Measurements from ENCODE around the gene AKR7A3. TPM values are rescaled to one million over a fixed set of nuclear protein-coding genes. Genes with fewer than 3 reads are reported as not detected.
"Not testable (repeated sequence)": the region's sequence is repeated elsewhere in the genome, so short reads cannot be mapped to it uniquely, and the experiment has no call there.

Gene AKR7A3
- total RNA-seq: 1.8 and 2.5 TPM in 2 replicates

- intact Hi-C loops (cut with micrococcal nuclease); H3K4me1 Mint-ChIP-seq; H3K9me3 Mint-ChIP-seq; H3K36me3 Mint-ChIP-seq (ENCODE audit: low read depth): not testable (repeated sequence)
- peaks cover 10% of the 10 kb centered on the region for H3K27me3 Mint-ChIP-seq
- peak within 1 kb of the TSS; percentile 12 for H3K27ac Mint-ChIP-seq
- peak within 1 kb of the TSS; percentile 43 for H3K4me3 Mint-ChIP-seq
- peak; percentile 85 for DNase-seq
These were observed at the start of gene AKR7A3 for GRCh38 chr1:19288324-19289241. TSS of gene AKR7A3 (minus strand) at chr1:19288770. CDS start at chr1:19288709, 61 bp downstream.

DNA sequence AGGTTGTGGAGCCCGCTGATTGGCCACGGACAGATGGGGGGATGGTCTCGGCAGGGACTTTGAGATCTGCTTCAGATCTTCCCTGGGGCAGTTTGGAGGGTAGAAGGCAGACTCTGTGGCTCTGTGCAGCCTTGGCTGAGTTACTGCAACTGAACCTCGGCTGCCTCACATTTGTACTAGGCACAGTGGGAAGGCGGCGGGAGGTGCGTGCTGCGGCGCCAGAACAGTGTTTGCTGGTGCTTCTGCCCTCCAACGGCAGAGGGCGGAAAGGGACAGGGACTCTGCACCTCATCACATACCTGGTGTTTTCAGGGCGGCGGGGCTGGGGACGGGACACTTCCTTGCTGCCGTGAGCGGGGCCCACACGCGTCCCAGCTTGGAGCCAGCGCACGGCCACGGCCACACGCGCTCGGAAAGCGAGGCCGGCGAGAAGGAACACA is 49.8 kb upstream of the AKR7A3 start:
- Mint-ChIP-seq H3K27ac (no peak overlapping the region), H3K9me3 (no peaks in the 10 kb centered on the region), H3K27me3 (no peaks in the 10 kb centered on the region), H3K4me1 (peaks cover 17% of the 10 kb centered on the region), H3K36me3 (ENCODE audit: low read depth) (peaks cover 26% of the 10 kb centered on the region), H3K4me3 (no peak overlapping the region)
- intact Hi-C loops (cut with micrococcal nuclease): no loop called here
- DNase-seq: no peak

DNA sequence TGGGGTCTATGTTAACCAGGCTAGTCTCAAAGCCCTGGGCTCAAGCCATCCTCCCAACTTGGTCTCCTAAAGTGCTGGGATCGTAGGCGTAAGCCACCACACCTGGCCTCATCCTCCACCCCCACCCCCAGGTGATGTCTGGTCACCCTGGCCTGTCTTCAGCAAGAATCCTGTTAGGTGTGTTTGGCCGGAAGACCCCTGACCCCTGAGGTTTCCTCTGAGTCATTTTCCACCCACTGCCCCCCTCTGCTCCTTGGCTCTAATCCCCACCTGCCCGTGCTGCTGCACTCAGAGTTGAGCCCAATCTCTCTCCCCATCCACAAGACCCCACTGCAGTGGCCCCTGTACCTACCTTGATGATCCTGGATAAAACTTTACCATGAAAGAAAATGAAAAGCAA is 48.7 kb upstream of the AKR7A3 start:
- H3K27me3 Mint-ChIP-seq: no peaks in the 10 kb centered on the region
- H3K36me3 Mint-ChIP-seq (ENCODE audit: low read depth): peaks cover 22% of the 10 kb centered on the region
- H3K27ac Mint-ChIP-seq: peak overlapping the region; percentile 30
- H3K9me3 Mint-ChIP-seq: no peaks in the 10 kb centered on the region
- H3K4me3 Mint-ChIP-seq: no peak overlapping the region
- peaks cover 17% of the 10 kb centered on the region for H3K4me1 Mint-ChIP-seq
- no peak for DNase-seq
- intact Hi-C loops (cut with micrococcal nuclease): no loop called here

GRCh38 chr1:19336543-19336942 is 48.0 kb upstream of the AKR7A3 start:
- no peak for DNase-seq
- Mint-ChIP-seq H3K4me3 (no peak overlapping the region), H3K9me3 (no peaks in the 10 kb centered on the region), H3K27ac (peak overlapping the region; percentile 86), H3K27me3 (no peaks in the 10 kb centered on the region), H3K36me3 (ENCODE audit: low read depth) (peaks cover 18% of the 10 kb centered on the region), H3K4me1 (peaks cover 17% of the 10 kb centered on the region)
- intact Hi-C loops (cut with micrococcal nuclease): no loop called here

DNA sequence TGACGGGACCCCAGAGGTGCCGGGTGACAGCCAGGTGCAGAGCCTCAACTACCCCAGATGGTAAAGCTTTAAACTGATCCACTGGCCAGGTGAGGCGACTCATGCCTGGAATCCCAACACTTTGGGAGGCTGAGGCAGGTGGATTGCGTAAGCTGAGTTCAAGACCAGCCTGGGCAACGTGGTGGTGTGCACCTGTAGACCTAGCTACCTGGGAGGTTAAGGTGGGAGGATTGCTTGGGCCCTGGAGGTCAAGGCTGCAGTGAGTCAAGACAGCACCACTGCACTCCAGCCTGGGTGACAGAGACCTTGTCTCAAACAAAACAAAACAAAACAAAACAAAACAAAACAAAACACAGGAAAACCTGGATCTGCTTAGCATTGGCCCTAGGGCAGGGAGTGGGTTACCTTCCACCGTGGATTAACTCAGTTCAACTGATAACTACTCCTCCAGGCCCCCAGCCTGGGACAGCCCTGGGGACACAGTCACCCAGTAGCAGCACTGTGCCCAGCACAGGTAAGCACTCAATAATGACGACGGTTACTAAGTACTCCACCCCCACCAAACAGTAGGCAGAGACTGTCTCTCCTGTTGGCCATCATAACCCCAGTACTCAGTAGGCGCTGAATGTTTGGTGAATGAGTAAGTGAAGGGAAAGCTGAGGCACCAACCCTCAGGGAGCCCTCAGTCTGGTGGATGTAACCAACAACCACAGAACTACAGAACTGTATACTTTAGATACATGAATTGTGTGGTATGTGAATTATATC is 45.2 kb upstream of the AKR7A3 start:
- no peak overlapping the region for H3K4me3 Mint-ChIP-seq
- no peaks in the 10 kb centered on the region for H3K9me3 Mint-ChIP-seq
- intact Hi-C loops (cut with micrococcal nuclease): no loop called here
- H3K27ac Mint-ChIP-seq: no peak overlapping the region
- peaks cover 14% of the 10 kb centered on the region for H3K4me1 Mint-ChIP-seq
- no peak for DNase-seq
- no peaks in the 10 kb centered on the region for H3K27me3 Mint-ChIP-seq
- peaks cover 7% of the 10 kb centered on the region for H3K36me3 Mint-ChIP-seq (ENCODE audit: low read depth)

- no peak for DNase-seq
- no peaks in the 10 kb centered on the region for H3K9me3 Mint-ChIP-seq
- intact Hi-C loops (cut with micrococcal nuclease): no loop called here
- no peak overlapping the region for H3K4me3 Mint-ChIP-seq
- no peaks in the 10 kb centered on the region for H3K27me3 Mint-ChIP-seq
- peaks cover under 1% of the 10 kb centered on the region for H3K36me3 Mint-ChIP-seq (ENCODE audit: low read depth)
- H3K27ac Mint-ChIP-seq: no peak overlapping the region
- peaks cover 14% of the 10 kb centered on the region for H3K4me1 Mint-ChIP-seq
These were observed 44.3 kb upstream of the AKR7A3 start for GRCh38 chr1:19332832-19333231.

GRCh38 chr1:19331262-19331878 is 42.8 kb upstream of the AKR7A3 start:
- Mint-ChIP-seq H3K27me3 (no peaks in the 10 kb centered on the region), H3K4me1 (peaks cover 4% of the 10 kb centered on the region), H3K36me3 (ENCODE audit: low read depth) (no peaks in the 10 kb centered on the region), H3K9me3 (no peaks in the 10 kb centered on the region), H3K27ac (no peak overlapping the region), H3K4me3 (no peak overlapping the region)
- DNase-seq: no peak
- intact Hi-C loops (cut with micrococcal nuclease): no loop called here

DNA sequence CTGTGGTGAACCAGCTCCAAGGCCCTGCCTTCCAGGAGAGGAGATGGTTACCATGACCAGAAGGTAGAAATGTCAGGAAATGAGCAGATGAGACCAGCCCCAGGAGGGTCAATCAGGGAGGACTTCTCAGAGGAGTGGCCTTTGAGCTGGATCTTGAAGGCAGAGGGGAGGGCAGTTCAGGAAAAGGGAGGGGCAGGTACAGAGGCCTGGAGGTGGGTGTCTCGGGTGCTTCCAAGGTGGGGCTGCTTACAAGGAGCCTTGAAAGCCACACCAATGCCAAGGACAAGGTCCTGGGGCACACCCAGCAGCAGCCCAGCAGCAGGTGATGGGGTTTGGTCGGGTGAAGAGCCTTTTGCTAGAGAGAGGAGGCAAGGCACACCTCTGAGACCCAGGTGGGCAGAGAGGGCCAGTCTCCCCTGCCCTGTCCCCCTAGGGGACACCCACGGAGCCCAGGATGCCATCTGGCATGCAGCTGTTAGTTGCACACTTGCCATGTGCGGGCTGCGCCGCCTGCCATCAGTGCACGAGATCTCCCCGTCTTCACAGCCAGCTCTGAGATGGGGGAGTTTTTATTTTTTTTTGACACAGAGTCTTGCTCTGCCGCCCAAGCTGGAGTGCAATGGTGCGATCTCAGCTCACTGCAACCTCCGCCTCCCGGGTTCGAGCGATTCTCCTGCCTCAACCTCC is 42.0 kb upstream of the AKR7A3 start:
- Mint-ChIP-seq H3K4me3 (no peak overlapping the region), H3K9me3 (no peaks in the 10 kb centered on the region), H3K27me3 (no peaks in the 10 kb centered on the region), H3K36me3 (ENCODE audit: low read depth) (no peaks in the 10 kb centered on the region), H3K27ac (no peak overlapping the region), H3K4me1 (peaks cover 1% of the 10 kb centered on the region)
- DNase-seq: no peak
- intact Hi-C loops (cut with micrococcal nuclease): no loop called here

- H3K27me3 Mint-ChIP-seq: no peaks in the 10 kb centered on the region
- H3K27ac Mint-ChIP-seq: no peak overlapping the region
- intact Hi-C loops (cut with micrococcal nuclease): no loop called here
- H3K4me1 Mint-ChIP-seq: peaks cover 1% of the 10 kb centered on the region
- H3K36me3 Mint-ChIP-seq (ENCODE audit: low read depth): no peaks in the 10 kb centered on the region
- no peak overlapping the region for H3K4me3 Mint-ChIP-seq
- DNase-seq: no peak
- H3K9me3 Mint-ChIP-seq: no peaks in the 10 kb centered on the region
These were observed 41.0 kb upstream of the AKR7A3 start for GRCh38 chr1:19329611-19330010.

GRCh38 chr1:19329188-19329587 is 40.6 kb upstream of the AKR7A3 start:
- Mint-ChIP-seq H3K4me1 (peaks cover 1% of the 10 kb centered on the region), H3K27me3 (no peaks in the 10 kb centered on the region), H3K9me3 (no peaks in the 10 kb centered on the region), H3K27ac (no peak overlapping the region), H3K4me3 (no peak overlapping the region), H3K36me3 (ENCODE audit: low read depth) (no peaks in the 10 kb centered on the region)
- intact Hi-C loops (cut with micrococcal nuclease): no loop called here
- DNase-seq: no peak

- intact Hi-C loops (cut with micrococcal nuclease): no loop called here
- no peaks in the 10 kb centered on the region for H3K36me3 Mint-ChIP-seq (ENCODE audit: low read depth)
- no peaks in the 10 kb centered on the region for H3K27me3 Mint-ChIP-seq
- DNase-seq: no peak
- H3K9me3 Mint-ChIP-seq: no peaks in the 10 kb centered on the region
- H3K4me1 Mint-ChIP-seq: no peaks in the 10 kb centered on the region
- no peak overlapping the region for H3K4me3 Mint-ChIP-seq
- no peak overlapping the region for H3K27ac Mint-ChIP-seq
These were observed 39.9 kb upstream of the AKR7A3 start for GRCh38 chr1:19328486-19328885.

DNA sequence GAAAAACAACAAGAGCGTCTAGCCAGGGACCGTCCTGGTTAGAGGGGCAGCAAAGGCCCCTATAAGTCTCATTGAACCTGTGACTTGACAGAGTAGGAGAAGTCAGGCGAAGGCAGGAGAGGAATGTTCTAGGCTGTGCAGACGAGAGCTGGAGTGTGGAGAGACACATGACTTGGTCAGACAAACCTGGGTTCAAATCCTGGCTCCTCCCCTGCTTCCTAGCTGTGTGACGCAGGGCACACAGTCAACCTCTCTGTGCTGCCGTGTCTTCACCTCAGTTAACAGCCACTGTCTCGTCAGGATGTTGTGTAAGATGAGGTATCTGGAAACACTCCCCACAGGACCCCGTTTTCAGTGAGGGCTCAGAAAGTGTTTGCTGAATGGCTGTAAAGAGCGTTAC is 39.2 kb upstream of the AKR7A3 start:
- DNase-seq: no peak
- intact Hi-C loops (cut with micrococcal nuclease): no loop called here
- Mint-ChIP-seq H3K9me3 (no peaks in the 10 kb centered on the region), H3K27ac (peak overlapping the region; percentile 56), H3K4me1 (no peaks in the 10 kb centered on the region), H3K27me3 (no peaks in the 10 kb centered on the region), H3K36me3 (ENCODE audit: low read depth) (no peaks in the 10 kb centered on the region), H3K4me3 (no peak overlapping the region)

DNA sequence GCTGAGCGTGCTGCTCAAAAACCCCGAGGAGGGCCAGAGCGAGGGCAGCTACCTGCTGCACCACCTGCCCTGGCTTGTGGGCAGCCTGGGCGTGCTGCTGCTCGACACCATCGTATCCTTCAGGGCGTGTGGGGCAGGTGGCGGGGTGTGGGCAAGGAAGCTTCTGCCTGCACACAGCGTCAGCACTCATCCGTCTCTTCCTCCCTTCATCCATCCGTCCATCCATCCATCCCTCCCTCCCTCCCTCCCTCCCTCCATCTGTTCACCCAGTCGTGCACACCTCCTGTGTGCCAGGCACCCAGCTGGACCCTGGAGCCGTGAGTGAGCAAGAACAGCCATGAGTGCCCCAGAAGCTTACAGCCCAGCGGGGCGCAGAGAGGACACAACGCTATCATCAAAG is 38.7 kb upstream of the AKR7A3 start:
- intact Hi-C loops (cut with micrococcal nuclease): no loop called here
- Mint-ChIP-seq H3K27me3 (no peaks in the 10 kb centered on the region), H3K4me1 (no peaks in the 10 kb centered on the region), H3K4me3 (no peak overlapping the region), H3K36me3 (ENCODE audit: low read depth) (no peaks in the 10 kb centered on the region), H3K27ac (no peak overlapping the region), H3K9me3 (no peaks in the 10 kb centered on the region)
- DNase-seq: no peak
